ENCODE data around the gene OXSM.

DNA sequence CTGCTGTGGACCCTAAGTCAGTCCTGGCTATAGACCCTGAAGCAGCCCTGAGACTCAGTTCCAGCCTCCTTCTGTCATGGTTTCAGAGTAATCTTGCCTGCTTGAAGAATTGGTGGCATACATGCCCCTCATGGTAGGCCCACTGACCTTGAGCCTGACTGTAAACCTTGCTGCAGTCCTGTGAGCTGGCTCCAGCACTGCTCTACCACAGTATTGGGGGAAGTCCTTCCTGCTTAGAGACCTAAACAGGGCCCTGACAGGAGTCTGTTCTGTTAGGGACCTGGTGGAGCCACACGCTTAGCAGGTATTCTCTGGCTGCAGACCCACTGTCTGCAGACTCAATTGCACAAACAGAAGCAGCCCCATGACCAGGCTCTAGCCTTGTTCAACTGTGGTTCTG lies 47.1 kb downstream of the OXSM start:
- TF ChIP-seq, protein P1, sequence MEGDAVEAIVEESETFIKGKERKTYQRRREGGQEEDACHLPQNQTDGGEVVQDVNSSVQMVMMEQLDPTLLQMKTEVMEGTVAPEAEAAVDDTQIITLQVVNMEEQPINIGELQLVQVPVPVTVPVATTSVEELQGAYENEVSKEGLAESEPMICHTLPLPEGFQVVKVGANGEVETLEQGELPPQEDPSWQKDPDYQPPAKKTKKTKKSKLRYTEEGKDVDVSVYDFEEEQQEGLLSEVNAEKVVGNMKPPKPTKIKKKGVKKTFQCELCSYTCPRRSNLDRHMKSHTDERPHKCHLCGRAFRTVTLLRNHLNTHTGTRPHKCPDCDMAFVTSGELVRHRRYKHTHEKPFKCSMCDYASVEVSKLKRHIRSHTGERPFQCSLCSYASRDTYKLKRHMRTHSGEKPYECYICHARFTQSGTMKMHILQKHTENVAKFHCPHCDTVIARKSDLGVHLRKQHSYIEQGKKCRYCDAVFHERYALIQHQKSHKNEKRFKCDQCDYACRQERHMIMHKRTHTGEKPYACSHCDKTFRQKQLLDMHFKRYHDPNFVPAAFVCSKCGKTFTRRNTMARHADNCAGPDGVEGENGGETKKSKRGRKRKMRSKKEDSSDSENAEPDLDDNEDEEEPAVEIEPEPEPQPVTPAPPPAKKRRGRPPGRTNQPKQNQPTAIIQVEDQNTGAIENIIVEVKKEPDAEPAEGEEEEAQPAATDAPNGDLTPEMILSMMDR (IDR thresholded peaks at IDR 0.05), result no peak
- no peak for TF ChIP-seq EP300 (IDR thresholded peaks at IDR 0.05)

Data from esophagus muscularis mucosa (tissue), 3 donors.